Stimulated activated CD4-positive, alpha-beta T cell treated with anti-CD3 and anti-CD28 coated beads, Interleukin-2, amount 100 ng/mL, for 24 hours (primary cell): ENCODE measurements around the gene TRIM74.
A peak's percentile ranks its signal among the peaks of the same experiment; 100 is the strongest.
"Not testable (repeated sequence)": the region's sequence is repeated elsewhere in the genome, so short reads cannot be mapped to it uniquely, and the experiment has no call there.

Source experiments
- DNase-seq, 2 donors: peaks; one replicate each; pipeline ENCODE4 v3.0.0-alpha.2; 2020

Gene TRIM74

GRCh38 chr7:72968980-72969516 is at the start of gene TRIM74:
Gene TRIM74, minus strand, starts transcription at chr7:72969466. Its CDS starts 3,309 bp downstream, at chr7:72966157.
- peak in 1 of 2 donors; percentile 15 for DNase-seq

- peak in 1 of 2 donors; percentile 22 for DNase-seq
Observed at GRCh38 chr7:73006491-73006890, 37.2 kb upstream of the TRIM74 start.

GRCh38 chr7:73005693-73006447 is 36.6 kb upstream of the TRIM74 start:
- DNase-seq, result peak; percentile 85 to 89

GRCh38 chr7:73005356-73005692 is 36.1 kb upstream of the TRIM74 start:
- peak; percentile 77 to 79 for DNase-seq

- not testable (repeated sequence) for DNase-seq
Observed at GRCh38 chr7:72997887-72998468, 28.7 kb upstream of the TRIM74 start.

- not testable (repeated sequence) for DNase-seq
Observed at GRCh38 chr7:72997447-72997846, 28.2 kb upstream of the TRIM74 start.

- DNase-seq, result peak in 1 of 2 donors; percentile 6
Observed at GRCh38 chr7:72995484-72995883, 26.2 kb upstream of the TRIM74 start.

- peak in 1 of 2 donors; percentile 12 for DNase-seq
Observed at GRCh38 chr7:72990146-72990913, 21.1 kb upstream of the TRIM74 start.

GRCh38 chr7:72982084-72982483 is 12.8 kb upstream of the TRIM74 start:
- not testable (repeated sequence) for DNase-seq

GRCh38 chr7:72980382-72980781 is 11.1 kb upstream of the TRIM74 start:
- DNase-seq, result not testable (repeated sequence)

- peak in 1 of 2 donors; percentile 5 for DNase-seq
Observed at GRCh38 chr7:72976434-72976833, 7.2 kb upstream of the TRIM74 start.

GRCh38 chr7:72975656-72976286 is 6.5 kb upstream of the TRIM74 start:
- DNase-seq, result not testable (repeated sequence)

GRCh38 chr7:72974781-72975180 is 5.5 kb upstream of the TRIM74 start:
- not testable (repeated sequence) for DNase-seq

GRCh38 chr7:72971505-72971904 is 2.2 kb upstream of the TRIM74 start:
- not testable (repeated sequence) for DNase-seq

GRCh38 chr7:72969688-72970087 is 422 bp upstream of the TRIM74 start:
- not testable (repeated sequence) for DNase-seq

- DNase-seq, result peak in 1 of 2 donors; percentile 15
Observed at GRCh38 chr7:72966892-72967291, 2.4 kb downstream of the TRIM74 start.

GRCh38 chr7:72965186-72965975 is 3.9 kb downstream of the TRIM74 start:
- DNase-seq, result not testable (repeated sequence)

GRCh38 chr7:72963056-72963455 is 6.2 kb downstream of the TRIM74 start:
- not testable (repeated sequence) for DNase-seq

- DNase-seq, result not testable (repeated sequence)
Observed at GRCh38 chr7:72961346-72961650, 8.0 kb downstream of the TRIM74 start.

GRCh38 chr7:72960626-72961345 is 8.5 kb downstream of the TRIM74 start:
- DNase-seq, result not testable (repeated sequence)

GRCh38 chr7:72960029-72960428 is 9.2 kb downstream of the TRIM74 start:
- DNase-seq, result not testable (repeated sequence)
